IPS-11a (cell line): ENCODE results near the gene CYYR1.

Experiments used
- H3K4me3 ChIP-seq: one replicate; pipeline ENCODE4 v1.5.1; 2013; ENCODE audit warnings: low read depth, low read length, control low read depth

Gene CYYR1

DNA sequence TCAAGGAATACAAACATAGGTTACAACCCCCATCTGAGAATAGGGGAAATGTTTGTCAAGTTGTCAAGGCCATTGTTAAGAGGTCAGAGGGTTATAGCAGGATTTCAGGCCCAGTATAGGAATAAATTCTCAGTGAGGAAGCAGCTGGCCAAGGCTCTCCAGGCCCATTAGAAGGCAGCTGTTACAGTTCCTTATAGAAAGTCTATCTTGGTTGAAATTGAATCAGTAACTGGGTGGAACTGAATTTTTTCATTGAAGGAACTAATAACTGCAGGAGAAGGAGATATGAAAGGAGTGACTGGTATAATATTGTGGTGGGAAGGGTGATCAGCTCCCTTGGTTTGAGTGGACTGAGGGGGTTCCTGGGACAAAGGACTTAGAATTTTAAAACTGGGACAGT is 134.1 kb downstream of the CYYR1 start:
- H3K4me3 ChIP-seq: no peak overlapping the region

DNA sequence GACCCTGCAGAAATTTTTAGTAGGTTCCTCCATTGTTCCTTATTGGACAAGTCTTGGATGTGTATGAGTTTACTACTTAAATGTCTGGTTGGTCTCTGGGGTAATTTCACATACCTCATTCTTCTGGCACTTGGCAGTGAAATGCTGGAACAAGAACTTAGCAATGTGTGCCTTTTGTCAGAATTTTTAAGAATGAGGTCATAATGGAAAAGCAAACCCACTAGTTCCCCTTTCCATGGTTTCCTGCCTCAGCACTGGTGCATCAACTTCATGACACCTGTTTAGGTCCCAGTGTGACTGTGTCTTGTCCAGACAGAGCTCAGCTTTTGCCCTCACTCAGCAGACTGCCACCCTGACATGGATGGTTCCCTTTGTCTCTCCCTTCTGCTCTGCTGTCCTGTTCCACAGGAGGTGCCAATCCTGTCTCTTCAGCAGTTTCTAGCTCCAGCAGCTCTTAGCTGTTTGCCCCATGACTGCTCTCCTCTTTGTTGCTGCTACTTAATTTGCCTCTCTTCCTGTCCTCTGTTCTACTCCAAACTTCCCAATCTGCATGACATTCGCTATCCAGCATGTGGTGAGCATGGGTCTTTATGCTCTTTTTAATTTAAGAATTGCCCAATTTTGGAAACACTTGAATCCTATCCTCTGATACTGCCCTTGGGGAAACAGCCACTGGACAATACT is 135.6 kb downstream of the CYYR1 start:
- H3K4me3 ChIP-seq: no peak overlapping the region

DNA sequence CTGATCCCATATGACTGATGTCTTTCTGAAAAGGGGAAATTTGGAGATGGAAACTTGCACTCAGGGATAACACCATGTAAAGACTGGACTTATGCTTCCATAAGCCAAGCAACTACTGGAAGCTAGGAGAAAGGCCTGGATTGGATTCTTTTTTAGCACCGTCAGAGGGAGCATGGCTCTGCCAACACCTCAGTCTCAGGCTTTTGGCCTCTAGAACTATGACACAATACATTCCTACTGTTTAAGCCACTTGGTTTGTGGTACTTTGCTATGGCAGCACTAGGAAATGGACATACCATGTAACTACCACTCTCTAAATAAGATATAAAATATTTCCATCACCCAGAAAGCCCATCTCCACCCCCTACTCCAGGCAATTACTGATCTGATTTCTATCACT is 139.7 kb downstream of the CYYR1 start:
- H3K4me3 ChIP-seq: no peak overlapping the region

DNA sequence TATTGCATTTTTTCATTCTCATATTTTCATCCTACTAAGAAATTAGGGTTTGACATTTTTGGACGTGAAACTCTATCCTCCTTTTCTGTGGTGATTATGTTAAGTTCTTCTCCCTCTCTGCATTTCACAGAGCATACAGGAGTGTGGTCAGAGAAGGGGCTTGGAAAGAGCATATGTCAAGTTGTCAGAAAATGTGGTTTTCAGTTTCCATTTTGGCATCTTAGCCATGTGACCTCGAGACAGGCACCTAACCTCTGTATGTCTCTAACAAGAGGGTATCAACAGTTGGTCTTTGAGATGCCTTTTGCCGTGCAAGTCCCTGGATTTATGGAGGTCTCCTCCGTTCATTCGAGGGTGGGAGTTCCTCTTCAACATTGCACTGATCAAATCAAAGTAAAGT is 140.7 kb downstream of the CYYR1 start:
- H3K4me3 ChIP-seq: no peak overlapping the region

DNA sequence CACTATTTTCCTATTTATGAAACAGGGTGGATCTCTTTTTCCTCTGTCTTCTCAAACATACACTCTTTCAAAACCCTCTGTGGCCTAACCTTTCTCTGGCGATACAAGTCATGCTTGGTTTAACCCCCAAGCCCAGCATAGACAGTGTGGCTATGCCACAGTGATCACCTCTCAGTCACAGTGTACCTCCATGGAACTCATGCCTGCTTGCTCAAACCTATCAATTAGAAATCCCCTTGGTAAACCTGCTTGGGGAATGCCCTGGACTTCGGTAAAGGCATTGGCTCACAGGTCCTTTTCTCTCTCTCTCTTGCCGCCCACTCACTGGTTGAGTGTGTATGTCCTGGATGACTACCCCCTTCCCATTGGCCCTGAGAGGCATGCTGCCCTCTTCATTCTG is 147.5 kb downstream of the CYYR1 start:
- H3K4me3 ChIP-seq: no peak overlapping the region

DNA sequence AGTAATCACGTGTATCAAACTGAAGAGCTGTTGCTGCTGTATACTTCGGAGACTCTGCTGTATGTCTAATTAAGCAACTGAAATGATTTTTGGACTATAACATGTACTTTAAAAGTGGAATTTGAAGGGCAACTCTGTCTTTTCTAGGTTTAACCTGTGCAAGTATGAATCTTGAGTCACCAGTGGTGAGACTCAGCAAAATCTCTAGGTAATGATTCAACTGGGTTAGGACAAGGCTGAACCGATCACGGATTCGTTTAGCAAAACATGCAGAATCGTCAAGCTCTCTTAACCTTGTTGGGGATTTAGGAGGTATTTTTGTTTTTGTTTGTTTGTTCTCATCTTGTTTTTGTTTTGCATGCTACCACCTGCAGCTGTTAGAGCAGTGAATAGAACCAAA is 149.6 kb downstream of the CYYR1 start:
- no peak overlapping the region for H3K4me3 ChIP-seq

DNA sequence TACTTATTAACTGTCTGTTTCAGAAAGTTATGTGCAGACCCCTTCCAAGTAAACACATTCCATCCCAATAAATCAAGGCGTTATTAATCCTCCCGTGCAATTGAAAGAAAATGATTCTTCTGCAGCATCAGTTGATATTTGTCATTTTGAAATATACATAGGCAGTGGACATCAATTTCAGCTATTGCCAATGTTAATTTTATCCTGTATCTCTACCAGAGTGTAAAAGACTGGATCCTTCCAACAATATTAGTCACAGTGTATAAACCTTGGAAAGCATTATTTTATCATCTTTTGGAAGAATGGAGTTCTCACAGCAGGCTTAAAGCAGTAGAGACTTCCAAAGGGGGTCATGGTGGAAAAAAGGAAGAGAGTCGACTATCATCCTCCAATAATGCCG is 150.4 kb downstream of the CYYR1 start:
- no peak overlapping the region for H3K4me3 ChIP-seq

DNA sequence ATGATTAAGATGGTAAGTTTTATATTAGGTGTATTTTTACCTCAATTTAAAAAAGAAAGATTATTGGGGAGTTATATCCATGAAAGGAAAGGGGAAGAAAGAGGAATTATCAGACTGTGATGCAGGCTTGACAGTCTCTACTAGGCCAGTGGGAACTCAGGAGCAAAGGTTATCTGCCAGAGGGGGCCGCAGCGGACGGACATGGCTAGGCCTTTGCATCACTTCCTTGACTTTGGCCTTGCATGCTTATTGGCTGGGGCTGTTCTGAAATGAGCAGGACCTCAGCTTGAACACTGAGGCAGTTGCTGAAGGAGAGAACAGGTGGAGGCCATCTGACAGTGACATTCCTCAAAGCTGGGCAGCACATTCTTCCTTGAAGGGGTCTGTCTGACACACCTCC is 150.9 kb downstream of the CYYR1 start:
- H3K4me3 ChIP-seq: no peak overlapping the region

DNA sequence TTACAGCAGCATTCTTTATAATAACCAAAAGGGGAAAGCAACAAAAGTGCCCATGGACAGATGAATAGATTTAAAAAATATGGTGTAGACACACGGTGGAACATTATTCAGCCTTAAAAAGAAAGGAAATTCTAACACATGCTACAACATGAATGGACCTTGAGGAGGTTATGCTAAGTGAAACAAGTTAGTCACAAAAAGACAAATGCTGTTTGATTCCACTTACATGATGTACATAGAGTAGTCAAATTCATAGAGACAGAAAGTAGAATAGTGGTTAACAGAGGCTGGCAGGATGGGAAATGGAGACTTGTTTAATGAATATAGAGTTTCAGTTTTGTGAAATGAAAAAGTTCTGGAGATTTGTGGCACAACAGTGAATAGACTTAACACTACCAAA is 151.4 kb downstream of the CYYR1 start:
- no peak overlapping the region for H3K4me3 ChIP-seq
